ENCODE data around the gene RIOX2.
"Not testable (repeated sequence)": the region's sequence is repeated elsewhere in the genome, so short reads cannot be mapped to it uniquely, and the experiment has no call there.

RIOX2 gene

GRCh38 chr3:97971679-97972567 lies at the start of gene RIOX2:
RIOX2 (minus strand) TSS chr3:97972431; CDS start chr3:97967593, 4,838 bp downstream.
- peak; percentile 89 for DNase-seq

GRCh38 chr3:98020412-98020811 lies 48.2 kb upstream of the RIOX2 start:
- DNase-seq: no peak

- no peak for DNase-seq
Observed at GRCh38 chr3:98018301-98018700, 46.1 kb upstream of the RIOX2 start.

- DNase-seq: no peak
Observed at GRCh38 chr3:98014268-98014585, 42.0 kb upstream of the RIOX2 start.

- DNase-seq: no peak
Observed at GRCh38 chr3:98013411-98014267, 41.4 kb upstream of the RIOX2 start.

GRCh38 chr3:98012979-98013378 lies 40.7 kb upstream of the RIOX2 start:
- no peak for DNase-seq

GRCh38 chr3:98010883-98011449 lies 38.7 kb upstream of the RIOX2 start:
- not testable (repeated sequence) for DNase-seq

- no peak for DNase-seq
Observed at GRCh38 chr3:98010194-98010882, 38.1 kb upstream of the RIOX2 start.

- DNase-seq: no peak
Observed at GRCh38 chr3:98008855-98009254, 36.6 kb upstream of the RIOX2 start.

- no peak for DNase-seq
Observed at GRCh38 chr3:98005438-98005837, 33.2 kb upstream of the RIOX2 start.

GRCh38 chr3:98004721-98005120 lies 32.5 kb upstream of the RIOX2 start:
- no peak for DNase-seq

- no peak for DNase-seq
Observed at GRCh38 chr3:98003306-98003969, 31.2 kb upstream of the RIOX2 start.

GRCh38 chr3:98002717-98003116 lies 30.5 kb upstream of the RIOX2 start:
- DNase-seq: no peak

- DNase-seq: no peak
Observed at GRCh38 chr3:97999994-98000393, 27.8 kb upstream of the RIOX2 start.

- DNase-seq: no peak
Observed at GRCh38 chr3:97999103-97999502, 26.9 kb upstream of the RIOX2 start.

- DNase-seq: no peak
Observed at GRCh38 chr3:97996988-97997387, 24.8 kb upstream of the RIOX2 start.

GRCh38 chr3:97994328-97994945 lies 22.2 kb upstream of the RIOX2 start:
- no peak for DNase-seq

- no peak for DNase-seq
Observed at GRCh38 chr3:97993526-97993925, 21.3 kb upstream of the RIOX2 start.

GRCh38 chr3:97992547-97993173 lies 20.4 kb upstream of the RIOX2 start:
- no peak for DNase-seq

GRCh38 chr3:97991293-97991682 lies 19.1 kb upstream of the RIOX2 start:
- peak; percentile 19 for DNase-seq

GRCh38 chr3:97990624-97991292 lies 18.5 kb upstream of the RIOX2 start:
- peak; percentile 19 for DNase-seq
